Stimulated activated CD8-positive, alpha-beta memory T cell treated with anti-CD3 and anti-CD28 coated beads, Interleukin-15, amount 100 ng/mL, for 1 hour (primary cell): ENCODE results near the gene DEFB113.

Experiments
- DNase-seq: peaks from one replicate; pipeline ENCODE4 v3.0.0-alpha.2; 2020; ENCODE audit warnings: low read depth

Gene DEFB113

GRCh38 chr6:49935387-49935786, 34.0 kb downstream of the DEFB113 start:
- no peak for DNase-seq

DNA sequence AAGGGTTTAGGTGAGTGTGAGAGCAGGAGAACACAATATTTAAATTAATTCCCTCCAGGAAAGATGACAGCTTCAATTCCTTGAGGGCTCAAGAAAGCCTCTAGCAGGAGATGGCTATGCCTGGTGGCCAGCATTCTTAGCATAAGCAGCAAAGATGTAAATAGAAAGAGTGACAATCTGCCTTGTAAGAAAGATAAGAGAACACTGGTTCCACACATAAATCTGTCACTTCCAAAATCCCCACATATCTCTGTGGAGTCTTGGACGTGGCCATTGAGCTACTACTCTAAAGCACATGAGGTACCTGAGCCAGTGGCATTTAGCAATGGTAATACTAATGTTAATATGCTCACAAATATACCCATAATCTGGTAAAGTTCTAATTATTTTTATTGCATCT, 34.7 kb downstream of the DEFB113 start:
- no peak for DNase-seq

DNA sequence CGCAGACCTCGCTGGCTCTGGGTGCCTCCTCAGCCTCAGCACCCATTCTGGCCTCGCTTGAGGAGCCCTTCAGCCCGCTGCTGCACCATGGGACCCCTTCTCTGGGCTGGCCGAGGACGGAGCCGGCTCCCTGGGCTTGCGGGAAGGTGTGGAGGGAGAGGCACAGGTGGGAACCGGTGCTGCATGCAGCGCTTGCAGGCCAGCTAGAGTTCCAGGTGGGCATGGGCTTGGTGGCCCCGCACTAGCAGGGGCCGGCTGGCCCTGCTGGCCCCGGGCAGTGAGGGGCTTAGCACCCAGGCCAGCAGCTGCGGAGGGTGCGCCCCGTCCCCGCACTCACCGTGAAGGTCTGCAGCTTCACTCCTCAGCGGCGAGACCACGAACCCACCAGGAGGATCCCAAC, 35.9 kb downstream of the DEFB113 start:
- no peak for DNase-seq

DNA sequence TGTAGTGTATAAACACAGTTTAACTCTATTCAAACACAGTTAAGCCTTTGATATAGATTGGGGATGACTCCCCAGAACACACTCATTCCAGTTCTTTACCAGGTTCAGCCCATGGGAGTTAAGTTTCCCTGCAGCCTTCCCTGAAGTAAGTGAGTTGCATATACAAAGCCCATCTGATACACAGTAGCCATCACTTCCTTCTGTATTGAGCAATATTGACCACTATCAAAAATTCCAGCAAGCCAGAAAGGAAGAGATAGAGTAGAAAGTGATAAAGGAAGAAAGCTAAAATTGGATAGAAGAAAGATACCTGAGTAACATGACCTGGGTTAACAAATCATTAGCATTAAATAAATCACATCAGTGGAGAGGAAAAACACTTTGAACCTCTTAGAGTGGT, 40.1 kb downstream of the DEFB113 start:
- DNase-seq: no peak

- DNase-seq: no peak
Observed at GRCh38 chr6:49923826-49924225, 45.6 kb downstream of the DEFB113 start.

DNA sequence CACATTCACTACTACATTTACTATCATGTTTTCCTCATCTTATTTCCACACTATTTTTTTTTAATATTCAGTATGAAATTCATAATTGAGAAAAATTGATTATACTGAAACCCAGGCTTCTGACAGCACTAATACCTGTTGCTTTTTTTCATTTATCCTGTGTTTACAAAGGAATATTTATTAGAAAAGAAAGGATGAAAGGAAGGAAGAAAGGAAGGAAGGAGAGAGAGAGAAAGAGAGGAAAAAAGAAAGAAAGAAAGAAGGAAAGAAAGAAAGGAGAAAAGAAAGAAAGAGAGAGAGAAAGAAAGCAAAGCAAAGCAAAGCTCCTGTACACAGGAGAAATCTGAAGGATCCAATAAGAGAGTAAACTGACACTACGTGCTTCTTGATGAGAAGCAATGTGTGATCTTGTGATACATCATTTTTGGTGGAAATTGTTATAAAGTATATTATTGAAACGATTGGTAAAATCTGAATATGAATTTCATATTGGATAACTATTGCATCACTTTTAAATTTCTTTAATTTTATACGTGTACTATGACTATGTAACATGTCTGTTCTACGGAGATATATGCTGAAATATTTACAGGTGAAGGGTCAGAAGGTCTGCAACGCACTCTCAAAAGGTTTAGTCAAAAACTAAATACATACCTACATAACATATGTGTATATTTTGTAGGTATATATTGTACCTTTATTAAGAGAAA, 49.3 kb downstream of the DEFB113 start:
- no peak for DNase-seq

GRCh38 chr6:49919261-49919660, 50.2 kb downstream of the DEFB113 start:
- DNase-seq: no peak

GRCh38 chr6:49918787-49919186, 50.6 kb downstream of the DEFB113 start:
- no peak for DNase-seq
